GM19468 (cell line): ENCODE results near the gene OR2AG1.

ENCODE experiments used
- ATAC-seq: cut with Tn5 transposase; IDR thresholded peaks from one replicate; pipeline ENCODE4 v1.9.1; 2021; ENCODE audit warnings: mild to moderate bottlenecking, moderate library complexity, moderate number of reproducible peaks; ENCODE audit not compliant: unreplicated experiment; ENCODE audit errors: extremely low read depth

Gene OR2AG1

DNA sequence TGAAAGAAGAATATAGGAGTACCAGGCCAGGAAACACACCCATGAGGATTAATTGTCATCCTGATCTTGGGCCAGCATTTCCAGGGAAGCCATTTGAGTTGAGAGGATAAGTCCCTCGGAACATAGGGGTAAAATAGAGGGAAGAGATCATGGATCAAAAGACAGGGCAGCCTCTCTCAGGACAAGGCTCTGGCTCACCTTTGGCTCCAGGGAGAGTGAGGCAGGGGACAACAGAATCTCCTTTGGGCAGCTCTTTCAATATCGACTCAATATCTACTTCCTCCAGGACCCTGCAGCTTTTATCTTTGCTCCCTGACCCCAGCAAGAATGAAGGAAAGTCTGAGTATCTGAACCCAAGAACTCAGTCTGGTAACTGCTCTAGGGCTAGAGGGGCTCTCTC lies at the start of gene OR2AG1:
TSS of gene OR2AG1 (plus strand) at position 301 of the 400 bp plus-strand sequence. CDS start 2,018 bp downstream, outside the sequence.
- ATAC-seq: no peak

- no peak for ATAC-seq
Measured at GRCh38 chr11:6733326-6734275, 49.2 kb upstream of the OR2AG1 start.

- no peak for ATAC-seq
Measured at GRCh38 chr11:6734616-6735015, 48.2 kb upstream of the OR2AG1 start.

GRCh38 chr11:6735306-6735705 lies 47.5 kb upstream of the OR2AG1 start:
- ATAC-seq: no peak

- no peak for ATAC-seq
Measured at GRCh38 chr11:6736495-6737121, 46.2 kb upstream of the OR2AG1 start.

- peak; percentile 62 for ATAC-seq
Measured at GRCh38 chr11:6737872-6738466, 44.9 kb upstream of the OR2AG1 start.

DNA sequence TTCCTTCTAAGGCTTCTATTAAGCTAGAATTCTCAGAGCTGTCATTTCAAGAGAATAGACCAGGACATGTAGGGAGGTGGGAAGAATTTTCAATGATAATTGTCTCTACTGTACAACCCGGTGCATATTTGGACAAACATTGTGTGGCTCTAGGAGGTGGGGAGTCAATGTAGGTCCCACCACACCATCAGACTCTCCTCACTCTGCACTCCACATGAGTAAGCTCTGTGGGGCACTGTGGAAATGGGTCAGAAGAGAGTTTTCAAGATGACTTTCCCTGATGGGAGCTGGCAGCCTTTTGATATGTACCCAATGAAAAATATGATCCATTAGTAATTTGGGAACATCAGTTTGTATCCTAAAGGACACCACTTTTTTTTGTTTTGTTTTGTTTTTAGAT lies 44.2 kb upstream of the OR2AG1 start:
- no peak for ATAC-seq

DNA sequence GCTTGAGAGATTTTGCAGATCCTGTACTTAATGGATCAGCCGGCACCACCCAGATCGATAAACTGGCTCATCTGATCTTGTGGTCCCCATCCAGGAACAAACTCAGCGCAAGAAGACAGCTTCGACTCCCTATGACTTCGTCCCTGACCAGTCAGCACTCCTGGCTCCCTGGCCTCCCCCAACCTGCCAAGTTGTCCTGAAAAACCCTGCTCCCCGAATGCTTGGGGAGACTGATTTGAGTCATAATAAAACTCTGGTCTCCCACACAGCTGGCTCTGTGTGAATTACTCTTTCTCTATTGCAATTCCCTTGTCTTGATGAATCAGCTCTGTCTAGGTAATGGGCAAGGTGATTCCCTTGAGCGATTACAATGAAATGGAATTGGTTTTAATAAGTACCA lies 40.6 kb upstream of the OR2AG1 start:
- ATAC-seq: no peak

- ATAC-seq: no peak
Measured at GRCh38 chr11:6745018-6745417, 37.8 kb upstream of the OR2AG1 start.

DNA sequence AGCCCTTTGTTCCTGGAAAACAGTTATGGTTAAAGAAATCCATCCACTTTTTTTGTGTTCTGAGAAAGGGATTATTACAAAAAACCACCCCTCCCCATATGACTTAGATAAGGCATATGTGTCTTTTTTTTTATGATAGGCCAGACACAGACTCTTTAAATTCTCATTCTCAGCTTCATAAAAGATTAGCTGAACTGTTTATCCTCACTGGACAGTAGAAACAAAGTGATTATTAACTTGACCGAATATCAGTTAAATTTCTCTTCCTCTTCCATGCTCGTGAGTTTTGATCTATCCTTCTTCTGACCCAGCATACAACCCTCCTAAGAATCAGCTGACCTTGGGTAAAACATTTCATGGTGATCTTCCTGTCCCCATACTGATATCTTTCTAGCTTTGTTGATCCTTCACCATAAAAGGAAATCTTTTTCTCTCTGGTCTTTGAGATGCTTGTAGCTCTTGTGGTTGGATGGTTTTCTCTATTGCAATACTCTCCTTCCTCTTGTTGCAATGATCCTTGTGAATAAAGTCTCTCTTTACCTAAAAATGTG lies 37.3 kb upstream of the OR2AG1 start:
- ATAC-seq: peak; percentile 48

- peak; percentile 73 for ATAC-seq
Measured at GRCh38 chr11:6746086-6746618, 36.7 kb upstream of the OR2AG1 start.

DNA sequence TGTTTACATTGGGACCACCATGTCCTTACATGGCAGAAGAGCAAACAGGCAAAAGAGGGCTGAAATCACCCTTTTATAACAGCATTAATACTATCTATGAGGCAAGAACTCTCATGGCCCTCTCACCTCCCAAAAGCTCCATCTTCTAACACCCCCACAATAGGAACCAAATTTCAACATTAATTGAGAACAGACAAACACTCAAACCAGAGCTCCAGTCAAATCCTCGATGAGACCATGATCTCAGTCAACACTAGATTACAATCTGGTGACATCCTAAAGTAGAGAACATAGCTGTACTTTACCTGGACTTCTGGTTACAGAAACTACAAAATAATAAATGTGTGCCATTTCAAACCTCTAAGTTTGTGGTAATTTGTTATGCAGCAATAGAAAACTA lies 36.2 kb upstream of the OR2AG1 start:
- no peak for ATAC-seq

- no peak for ATAC-seq
Measured at GRCh38 chr11:6747097-6747668, 35.6 kb upstream of the OR2AG1 start.

GRCh38 chr11:6755303-6755952 lies 27.4 kb upstream of the OR2AG1 start:
- no peak for ATAC-seq

DNA sequence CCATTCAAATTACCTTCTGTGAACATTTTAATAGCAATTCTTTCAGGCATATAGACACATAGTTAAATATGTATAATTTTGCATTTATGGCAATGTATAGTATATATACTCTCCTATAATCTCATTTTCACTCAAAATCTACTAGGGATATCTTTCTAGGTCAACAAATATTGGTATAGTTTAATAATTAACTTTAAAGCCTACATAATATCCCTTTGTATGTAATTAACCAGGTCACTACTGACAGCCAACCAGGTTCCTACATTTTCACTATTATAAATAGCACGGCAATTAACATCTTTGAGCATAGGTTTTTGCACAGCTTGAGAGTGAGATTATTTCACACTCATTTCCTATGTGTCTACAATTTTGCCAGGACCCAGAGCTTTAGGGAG lies 26.9 kb upstream of the OR2AG1 start:
- ATAC-seq: no peak

DNA sequence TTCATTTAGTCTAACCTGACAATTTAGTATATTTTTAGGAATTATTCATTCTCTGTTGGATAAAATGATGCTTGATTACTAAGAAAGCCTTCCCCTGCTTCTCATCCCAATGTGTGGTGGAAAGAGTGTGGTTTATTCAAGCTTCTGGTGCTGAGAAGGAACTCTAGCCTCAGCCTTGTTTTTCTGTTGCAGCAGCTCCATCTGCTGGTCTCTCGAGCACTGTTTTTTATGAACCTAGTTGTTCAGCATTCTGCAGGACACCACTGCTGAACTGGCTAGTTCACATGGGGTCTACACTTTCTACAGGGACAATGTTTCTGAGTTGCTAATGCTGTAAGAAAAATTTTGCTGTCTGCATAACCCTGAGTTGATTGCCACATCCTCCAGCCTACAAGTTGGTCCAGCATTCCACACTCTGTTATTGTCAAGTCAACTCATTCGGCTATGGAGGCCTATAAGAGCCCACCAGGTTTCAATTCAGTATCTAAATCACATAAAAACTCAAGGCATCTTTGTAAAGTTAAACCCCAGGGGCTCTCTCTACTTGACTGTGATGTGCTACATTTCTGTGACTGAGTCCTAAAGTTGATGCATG lies 25.4 kb upstream of the OR2AG1 start:
- ATAC-seq: no peak

DNA sequence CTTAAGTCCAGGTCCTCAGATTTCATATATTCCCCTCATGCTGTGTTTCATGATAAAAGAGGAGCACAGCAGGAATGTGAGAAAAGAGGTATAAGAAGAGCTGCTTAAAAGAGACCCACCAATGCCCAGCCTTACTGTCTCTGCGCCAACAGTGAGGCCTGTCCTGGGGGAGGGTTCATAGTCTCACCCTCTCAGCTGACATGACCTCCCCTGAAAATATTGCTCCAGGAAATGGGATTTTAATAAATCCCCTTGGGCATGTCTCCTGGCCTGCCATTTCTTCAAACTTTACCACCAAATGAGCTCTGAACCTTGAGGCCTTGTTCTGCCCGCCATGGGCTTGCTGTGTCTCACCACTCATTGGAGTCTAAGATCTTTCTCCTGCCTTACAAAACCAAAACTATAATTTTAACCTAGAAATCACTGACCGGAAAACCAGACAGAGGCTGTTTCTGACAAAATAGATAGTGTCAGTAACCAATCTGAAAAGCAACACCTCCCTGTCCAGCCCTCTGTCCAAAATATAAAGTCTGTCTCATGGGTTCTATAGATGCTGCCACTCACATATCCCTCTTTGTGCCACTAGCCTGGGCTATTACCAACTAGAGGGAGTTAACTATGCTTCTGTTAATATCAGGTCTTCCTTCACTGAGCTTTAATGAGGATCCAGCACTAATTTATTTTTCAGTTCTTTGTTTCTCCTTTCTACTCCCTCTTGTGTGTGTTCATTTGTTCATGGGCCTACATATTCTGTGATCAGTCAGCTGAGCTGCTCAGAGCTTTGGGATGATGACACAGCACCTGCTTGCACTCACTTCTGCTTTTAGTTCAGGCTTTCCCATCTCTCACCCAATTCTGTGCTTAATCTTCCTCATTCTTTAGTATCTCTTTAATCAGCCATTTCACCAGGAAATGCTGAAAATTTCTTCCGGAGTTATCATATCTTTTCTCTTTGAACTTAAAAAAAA lies 10.6 kb upstream of the OR2AG1 start, which contains the start of gene OR2AG2:
TSS of gene OR2AG2 (minus strand) at position 51 of the 968 bp plus-strand sequence. CDS start 3,019 bp downstream, outside the sequence.
- peak; percentile 88 for ATAC-seq

DNA sequence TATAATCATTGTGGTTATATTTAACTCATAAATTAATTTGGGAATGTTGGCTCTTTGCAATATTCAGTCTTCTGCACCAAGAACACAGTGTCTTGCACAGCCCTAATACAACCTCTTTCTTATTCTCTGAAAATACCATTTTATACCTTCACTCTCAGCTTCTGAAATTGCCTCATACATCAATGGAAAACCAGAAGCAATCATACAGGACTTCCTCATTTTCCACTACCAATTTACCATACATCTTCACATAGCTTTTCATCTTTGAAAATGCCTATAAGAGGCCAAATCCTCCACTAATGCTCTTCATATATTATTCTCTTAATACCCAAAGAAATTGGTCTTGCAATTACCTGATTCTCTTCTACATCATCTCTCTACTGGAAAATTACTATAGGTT lies 4.3 kb upstream of the OR2AG1 start:
- no peak for ATAC-seq
